IPS DF 6.9 (cell line): Measurements from ENCODE around the gene PPP1R1C.

Experiments used
- DNase-seq: peaks from one replicate; pipeline ENCODE4 v3.0.0-alpha.2; 2013; ENCODE audit warnings: low read depth, low spot score
- H3K27ac ChIP-seq: one replicate; pipeline ENCODE4 v1.5.1; 2013; ENCODE audit warnings: low read length, control low read depth
- H3K27me3 ChIP-seq: 2 replicates; pipeline ENCODE4 v1.6.1; 2013; ENCODE audit warnings: mild to moderate bottlenecking, low read length; ENCODE audit not compliant: control insufficient read depth, insufficient read depth
- H3K36me3 ChIP-seq: 2 replicates; pipeline ENCODE4 v1.6.1; 2013; ENCODE audit warnings: low read length; ENCODE audit not compliant: control insufficient read depth, insufficient read depth
- H3K4me1 ChIP-seq: 2 replicates; pipeline ENCODE4 v1.6.1; 2013; ENCODE audit warnings: low read length; ENCODE audit not compliant: control insufficient read depth, insufficient read depth
- H3K4me3 ChIP-seq: 2 replicates; pipeline ENCODE4 v1.5.1; 2013; ENCODE audit warnings: mild to moderate bottlenecking, low read length
- H3K9me3 ChIP-seq: 2 replicates; pipeline ENCODE4 v1.6.1; 2013; ENCODE audit warnings: low read length, inconsistent platforms; ENCODE audit not compliant: control insufficient read depth, insufficient read depth
- WGBS: extraction: QIAGEN DNeasy Blood & Tissue Kit; methylation state at CpG from one replicate; pipeline ENCODE4 v1.1.7; 2013; ENCODE audit warnings: mixed read lengths, missing lambda C conversion rate; ENCODE audit not compliant: insufficient read length, insufficient coverage; 5-methylcytosine and 5-hydroxymethylcytosine counted together

The PPP1R1C gene

DNA sequence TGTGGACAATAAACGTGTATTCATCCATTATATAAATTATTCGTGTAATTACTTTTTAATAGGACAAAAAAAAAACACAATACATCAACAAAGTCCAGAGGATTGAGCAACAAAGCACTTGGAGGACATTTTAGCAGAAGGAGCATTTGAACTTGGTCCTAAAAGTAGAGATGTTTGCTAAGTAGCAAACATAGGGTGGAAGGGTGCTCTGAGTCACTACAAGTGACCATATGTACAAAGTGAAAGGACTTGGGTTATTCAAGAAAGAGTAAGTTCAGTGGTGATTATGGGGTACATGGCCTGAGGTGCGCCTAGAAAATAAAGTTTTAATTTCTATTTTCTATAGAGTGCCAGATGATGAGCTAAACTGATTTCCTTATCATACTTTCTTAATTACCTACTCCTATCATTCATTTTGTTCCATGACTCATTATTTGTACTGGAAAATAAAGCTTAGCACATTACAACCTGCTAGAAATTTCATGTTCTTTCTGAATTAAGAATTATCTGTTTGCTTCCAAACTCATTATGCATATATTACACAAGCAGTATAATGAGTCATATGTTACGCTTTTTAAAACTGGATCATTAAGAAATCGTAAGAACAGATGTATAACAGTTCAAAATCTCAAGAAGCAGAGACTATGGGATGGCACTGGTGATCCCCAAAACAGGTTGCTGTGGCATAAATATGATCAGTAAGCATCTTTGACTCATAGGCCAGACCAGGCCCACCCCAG is 13.1 kb upstream of the PPP1R1C start:
- Histone ChIP-seq H3K36me3 (no peaks in the 10 kb centered on the region), H3K27me3 (no peaks in the 10 kb centered on the region), H3K4me1 (no peaks in the 10 kb centered on the region), H3K9me3 (no peaks in the 10 kb centered on the region), H3K4me3 (no peak overlapping the region), H3K27ac (no peak overlapping the region)
- DNase-seq: no peak
- WGBS: no CpG with 5 or more reads among the region's 5 CpGs

DNA sequence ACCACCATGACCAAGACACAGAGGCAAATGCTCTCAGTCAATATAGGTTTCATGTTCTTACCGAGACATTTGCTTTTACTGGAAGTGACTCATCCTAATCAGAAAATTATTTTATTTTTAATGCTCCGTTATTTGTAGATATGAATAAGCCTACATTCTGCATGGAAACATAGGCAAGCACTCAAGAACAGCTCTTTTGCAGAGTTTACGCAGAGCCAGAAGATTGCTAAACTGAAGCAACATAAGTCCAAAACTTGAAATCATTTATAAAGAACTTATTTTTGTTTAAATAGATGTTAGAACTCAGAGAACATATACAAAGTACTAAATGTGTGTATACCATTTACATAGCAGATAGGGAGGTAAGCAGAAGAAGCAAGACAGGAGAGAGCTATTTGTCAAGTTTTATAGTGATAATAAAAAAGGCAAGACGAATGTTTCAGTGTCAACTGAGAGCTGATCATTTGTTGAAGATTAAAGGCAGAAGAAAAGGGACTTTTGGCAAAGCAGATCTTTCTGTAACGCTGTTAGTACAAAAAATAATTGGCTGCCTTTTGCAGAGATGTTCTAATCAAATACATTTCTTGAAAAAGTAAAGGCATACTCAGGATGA is 12.4 kb upstream of the PPP1R1C start:
- Histone ChIP-seq H3K27ac (no peak overlapping the region), H3K4me1 (no peaks in the 10 kb centered on the region), H3K9me3 (no peaks in the 10 kb centered on the region), H3K27me3 (no peaks in the 10 kb centered on the region), H3K4me3 (no peak overlapping the region), H3K36me3 (no peaks in the 10 kb centered on the region)
- no peak for DNase-seq
- no CpG with 5 or more reads among the region's 5 CpGs for WGBS

DNA sequence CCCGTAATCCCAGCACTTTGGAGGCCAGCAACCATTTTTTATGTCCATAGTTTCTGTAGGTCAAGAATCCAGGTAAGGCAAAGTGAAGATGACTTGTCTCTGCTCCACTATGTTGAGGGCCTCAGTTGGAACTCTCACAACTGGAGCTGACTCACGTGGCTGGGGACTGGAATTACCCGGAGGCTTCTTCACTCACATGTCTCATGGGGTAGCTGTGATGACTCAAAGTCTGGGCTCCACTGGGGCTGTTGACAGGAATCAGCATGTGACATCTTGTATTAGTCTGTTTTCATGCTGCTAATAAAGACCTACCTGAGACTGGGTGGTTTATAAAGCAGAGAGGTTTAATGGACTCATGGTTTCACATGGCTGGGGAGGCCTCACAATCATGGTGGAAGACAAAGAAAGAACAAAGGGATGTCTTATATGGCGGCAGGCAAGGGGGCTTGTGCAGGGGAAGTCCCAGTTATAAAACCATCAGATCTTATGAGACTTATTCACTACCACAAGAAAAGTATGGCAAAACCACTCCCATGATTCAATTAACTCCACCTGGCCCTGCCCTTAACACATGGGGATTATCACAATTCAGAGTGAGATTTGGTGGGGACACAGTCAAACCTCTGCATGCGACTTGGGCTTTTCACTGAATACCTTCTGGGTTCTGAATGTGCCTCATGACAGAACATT is 7.8 kb upstream of the PPP1R1C start:
- H3K9me3 ChIP-seq: no peaks in the 10 kb centered on the region
- WGBS: no CpG with 5 or more reads among the region's 5 CpGs
- no peaks in the 10 kb centered on the region for H3K4me1 ChIP-seq
- no peak for DNase-seq
- H3K36me3 ChIP-seq: no peaks in the 10 kb centered on the region
- no peak overlapping the region for H3K27ac ChIP-seq
- no peaks in the 10 kb centered on the region for H3K27me3 ChIP-seq
- no peak overlapping the region for H3K4me3 ChIP-seq

DNA sequence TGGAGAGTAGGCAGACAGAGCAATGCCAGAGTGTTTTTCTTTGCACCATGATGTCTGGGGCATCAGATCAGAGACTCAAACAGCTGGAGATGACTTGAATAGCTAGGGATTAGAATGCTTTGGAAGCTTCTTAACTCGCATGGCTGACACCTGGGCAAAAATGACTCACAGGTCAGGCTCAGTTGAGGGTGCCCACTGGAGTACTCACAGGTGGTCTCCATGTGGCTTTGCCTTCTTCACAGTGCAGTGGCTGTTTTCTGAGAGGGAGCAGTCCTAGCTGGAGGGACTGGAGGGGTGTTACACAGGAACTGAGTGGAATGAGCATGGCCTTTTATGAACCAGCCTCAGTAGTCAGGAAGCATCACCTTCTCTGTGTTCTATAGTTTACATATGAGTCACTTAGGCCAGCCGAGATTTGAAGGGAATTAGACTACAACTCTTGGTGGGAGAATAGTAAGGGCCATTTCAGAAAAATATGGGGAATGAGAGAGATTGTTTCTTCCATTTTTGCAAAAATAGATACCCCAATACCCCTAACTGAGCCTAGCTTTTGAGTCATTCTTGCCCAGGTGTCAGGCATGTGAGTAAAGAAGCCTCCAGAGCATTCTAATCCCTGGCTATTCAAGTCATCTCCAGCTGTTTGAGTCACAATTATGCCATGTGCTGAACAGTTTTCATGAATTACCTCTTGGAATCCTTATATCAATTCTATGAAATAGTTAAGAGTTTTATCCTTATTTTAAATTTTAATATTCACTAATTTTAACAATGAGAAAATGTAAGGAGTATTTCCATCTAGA is 7.1 kb upstream of the PPP1R1C start:
- no peak for DNase-seq
- no peaks in the 10 kb centered on the region for H3K27me3 ChIP-seq
- H3K4me3 ChIP-seq: no peak overlapping the region
- no peaks in the 10 kb centered on the region for H3K36me3 ChIP-seq
- no peaks in the 10 kb centered on the region for H3K4me1 ChIP-seq
- no peak overlapping the region for H3K27ac ChIP-seq
- H3K9me3 ChIP-seq: no peaks in the 10 kb centered on the region
- no CpG with 5 or more reads among the region's 2 CpGs for WGBS

DNA sequence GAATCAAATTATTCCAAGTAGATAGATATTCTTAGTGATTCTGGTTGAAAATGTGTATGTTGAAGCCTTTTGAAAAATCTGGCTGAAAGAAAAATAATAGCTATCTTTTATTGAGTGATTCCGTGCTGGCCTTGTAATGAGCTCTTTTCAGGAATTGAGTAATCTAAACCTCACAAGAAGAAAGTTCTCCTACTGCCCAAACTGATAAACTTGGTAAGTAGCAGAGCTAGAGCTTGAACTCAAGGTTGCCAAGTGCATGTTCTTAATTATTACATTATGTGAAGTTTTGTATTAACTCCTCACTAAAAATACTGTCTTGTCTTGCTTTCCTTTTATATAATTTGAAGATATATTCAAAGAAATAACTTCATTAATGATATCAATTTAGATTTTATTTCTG is 1.6 kb upstream of the PPP1R1C start:
- no peak for DNase-seq
- H3K27ac ChIP-seq: no peak overlapping the region
- no peak overlapping the region for H3K4me3 ChIP-seq
- no peaks in the 10 kb centered on the region for H3K36me3 ChIP-seq
- H3K4me1 ChIP-seq: no peaks in the 10 kb centered on the region
- no peaks in the 10 kb centered on the region for H3K27me3 ChIP-seq
- no peaks in the 10 kb centered on the region for H3K9me3 ChIP-seq
- no CpG with 5 or more reads among the region's 1 CpG for WGBS

DNA sequence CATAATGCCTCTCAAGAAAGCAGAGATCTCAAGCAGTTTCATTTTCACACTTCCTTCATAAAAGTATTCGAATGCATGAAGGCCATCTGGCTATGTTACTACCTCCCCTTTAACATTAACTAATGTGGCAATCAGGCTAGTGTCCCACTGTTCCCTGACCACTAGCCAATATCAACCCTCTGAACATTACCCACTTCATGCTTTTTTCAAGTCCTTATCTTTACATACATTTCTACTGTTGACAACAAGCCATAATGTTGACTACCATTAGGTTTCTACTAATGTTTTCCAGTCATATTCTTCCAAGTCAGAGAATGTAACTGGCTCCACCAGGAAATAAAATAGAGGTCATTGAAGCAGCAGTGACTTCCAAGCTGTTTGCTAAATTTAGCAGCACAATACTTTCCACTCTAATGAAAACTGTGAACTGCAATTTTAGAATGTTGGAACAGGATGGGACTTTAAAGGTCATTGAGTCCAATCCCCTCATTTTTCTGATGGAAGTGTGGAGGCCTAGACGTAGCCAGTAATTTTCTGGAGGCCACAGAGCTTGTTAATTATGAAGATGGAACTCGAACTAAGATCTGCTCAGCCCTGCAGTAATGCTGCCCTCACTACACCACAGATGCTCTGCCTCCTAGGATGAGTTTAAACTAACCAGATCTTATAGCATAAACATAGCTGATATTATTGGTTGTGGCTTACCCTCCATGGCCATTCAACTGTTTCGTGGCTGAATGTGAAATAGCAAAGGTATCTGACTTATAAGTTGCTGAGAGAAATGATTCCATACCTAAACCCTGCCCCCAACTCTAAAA is 630 bp upstream of the PPP1R1C start:
- Histone ChIP-seq H3K4me1 (no peaks in the 10 kb centered on the region), H3K4me3 (no peak overlapping the region), H3K36me3 (no peaks in the 10 kb centered on the region), H3K9me3 (no peaks in the 10 kb centered on the region), H3K27me3 (no peaks in the 10 kb centered on the region), H3K27ac (no peak overlapping the region)
- no CpG with 5 or more reads among the region's 4 CpGs for WGBS
- DNase-seq: no peak

DNA sequence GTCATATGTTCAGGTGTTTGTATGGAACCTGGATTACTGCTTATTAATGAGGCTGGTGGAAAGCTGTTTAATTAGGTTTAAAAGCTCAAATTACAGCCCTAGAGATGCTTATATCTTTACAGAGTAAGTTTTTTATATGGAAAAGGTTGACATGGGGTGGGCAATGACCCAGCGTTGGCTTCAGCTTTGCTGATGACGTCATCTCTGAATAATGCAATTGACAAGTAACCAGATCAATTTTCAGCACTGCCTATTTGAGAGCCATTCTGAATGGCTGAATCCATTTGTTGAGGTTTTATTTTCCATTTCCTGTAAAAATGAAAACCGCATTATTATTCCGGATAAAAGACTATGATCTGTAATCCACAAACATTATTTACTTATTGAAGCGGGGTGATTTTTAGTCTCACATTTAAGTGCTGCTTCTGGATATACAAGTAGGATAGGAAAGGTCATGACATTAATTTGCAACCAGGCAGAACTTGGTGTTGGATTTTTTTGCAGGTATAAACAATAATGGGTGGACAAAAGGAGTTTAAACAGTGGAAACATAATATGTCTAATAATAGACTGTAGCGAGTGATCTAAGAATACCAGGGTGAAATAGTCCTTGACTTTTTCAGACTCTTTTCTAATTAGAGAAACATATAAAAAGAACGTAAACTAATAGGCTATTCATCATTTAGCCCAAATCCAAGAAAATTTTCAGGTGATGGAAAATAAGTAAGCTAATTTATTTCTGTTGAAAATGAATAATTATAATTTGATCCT is 2.7 kb downstream of the PPP1R1C start:
- H3K27me3 ChIP-seq: no peaks in the 10 kb centered on the region
- no peak for DNase-seq
- H3K27ac ChIP-seq: no peak overlapping the region
- H3K4me1 ChIP-seq: no peaks in the 10 kb centered on the region
- H3K36me3 ChIP-seq: no peaks in the 10 kb centered on the region
- H3K9me3 ChIP-seq: no peaks in the 10 kb centered on the region
- H3K4me3 ChIP-seq: no peak overlapping the region
- WGBS: no CpG with 5 or more reads among the region's 7 CpGs

DNA sequence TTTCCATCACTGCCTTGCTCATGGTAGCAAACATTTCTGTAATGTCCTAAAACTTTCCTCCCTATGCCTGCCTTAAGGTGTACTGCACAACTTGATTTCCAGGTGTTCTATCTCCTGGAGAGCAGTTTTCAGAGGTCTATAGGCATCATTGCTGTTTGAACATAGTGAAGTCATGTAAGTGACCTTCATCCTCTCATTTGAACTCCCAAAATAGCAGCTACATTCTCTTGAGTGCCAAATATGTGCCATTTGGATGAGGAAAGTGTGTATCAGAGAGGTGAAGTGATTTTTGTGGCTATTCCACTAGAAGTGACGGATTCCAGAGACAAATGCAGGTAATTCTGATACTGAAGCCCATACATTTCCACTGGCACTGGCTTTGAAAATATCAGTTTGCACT is 3.4 kb downstream of the PPP1R1C start:
- Histone ChIP-seq H3K9me3 (no peaks in the 10 kb centered on the region), H3K4me3 (no peak overlapping the region), H3K36me3 (no peaks in the 10 kb centered on the region), H3K27ac (no peak overlapping the region), H3K4me1 (no peaks in the 10 kb centered on the region), H3K27me3 (no peaks in the 10 kb centered on the region)
- no peak for DNase-seq
- no CpG with 5 or more reads among the region's 1 CpG for WGBS

DNA sequence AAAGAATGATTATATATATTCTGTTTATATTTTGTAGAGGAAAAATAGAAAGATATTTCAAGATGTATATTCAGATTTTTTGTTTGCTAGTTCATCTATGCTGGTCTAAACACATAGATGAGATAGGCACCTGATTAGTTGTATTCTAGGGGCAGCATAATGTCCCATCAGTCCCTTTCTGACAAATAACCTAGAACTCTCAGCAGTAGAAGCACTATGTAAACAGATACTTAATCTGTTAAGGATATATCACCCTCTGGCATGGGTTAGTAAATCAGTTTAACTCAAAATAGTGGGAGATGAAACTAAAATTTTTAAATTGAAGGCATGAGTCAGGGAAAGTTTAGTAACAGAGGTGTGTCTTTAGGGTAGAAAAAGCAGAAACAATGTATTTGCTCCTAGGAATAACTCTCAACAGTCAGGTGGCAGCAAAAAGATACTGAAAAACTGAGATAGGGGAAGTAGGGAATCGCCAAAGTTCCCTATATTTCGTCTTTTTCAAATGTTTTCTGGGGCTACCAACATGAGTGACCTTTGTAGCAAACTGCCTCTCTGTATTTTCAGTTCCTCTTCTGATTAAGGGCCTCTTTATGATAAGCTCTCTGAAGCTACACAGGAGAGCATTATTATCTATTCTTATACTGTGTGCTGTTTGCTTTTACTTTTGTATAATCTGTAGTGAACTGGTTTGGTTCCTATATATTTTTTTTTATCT is 5.7 kb downstream of the PPP1R1C start:
- Histone ChIP-seq H3K27ac (no peak overlapping the region), H3K4me1 (no peaks in the 10 kb centered on the region), H3K9me3 (no peaks in the 10 kb centered on the region), H3K27me3 (no peaks in the 10 kb centered on the region), H3K36me3 (no peaks in the 10 kb centered on the region), H3K4me3 (no peak overlapping the region)
- WGBS: no CpG with 5 or more reads among the region's 2 CpGs
- DNase-seq: no peak
